Common myeloid progenitor, CD34-positive (primary cell): ENCODE measurements around the gene ZFAND3.

Experiments
- CTCF ChIA-PET: fragments of 350-600 bp; sonication (Branson Sonifier 250); formaldehyde crosslinking; loops from one replicate; lab custom pipeline; 2021; ENCODE audit warnings: antibody characterized with exemption; lab: Charles Lee
- POLR2A ChIA-PET: fragments of 350-600 bp; sonication (Branson Sonifier 250); formaldehyde crosslinking; loops from one replicate; lab custom pipeline; 2021; ENCODE audit warnings: antibody characterized with exemption; lab: Charles Lee
- DNase-seq, 3 donors: peaks; one replicate each; pipeline versions ENCODE4 v3.0.0 to v3.0.0-alpha.2; 2013
- H3K27ac ChIP-seq, 2 experiments: 1 replicate in 1 of 2; 2 replicates in 1 of 2; pipeline ENCODE4 v1.7.0; 2013; ENCODE audit warnings: inconsistent platforms in 2 of 2, low read length in 2 of 2, mild to moderate bottlenecking in 2 of 2, low read depth in 1 of 2, moderate library complexity in 1 of 2; ENCODE audit not compliant: severe bottlenecking in 2 of 2, insufficient read depth in 1 of 2, poor library complexity in 1 of 2
- H3K27me3 ChIP-seq, 5 experiments: replicated peaks in 2 of 5; 1 replicate in 3 of 5; 2 replicates in 2 of 5; pipeline versions ENCODE4 v1.6.1 to v1.7.0; 2013; ENCODE audit warnings: low read length in 4 of 5, mild to moderate bottlenecking in 2 of 5, moderate library complexity in 2 of 5, inconsistent platforms in 1 of 5; ENCODE audit not compliant: insufficient read depth in 5 of 5, control insufficient read depth in 4 of 5
- H3K36me3 ChIP-seq, 4 experiments: 1 replicate in 2 of 4; 2 replicates in 2 of 4; pipeline versions ENCODE4 v1.6.1 to v1.7.0; 2013; ENCODE audit warnings: low read length in 3 of 4, control low read depth in 1 of 4, mild to moderate bottlenecking in 1 of 4; ENCODE audit not compliant: control insufficient read depth in 4 of 4, insufficient read depth in 4 of 4
- H3K4me1 ChIP-seq, 4 experiments: 1 replicate in 3 of 4; 2 replicates in 1 of 4; pipeline versions ENCODE4 v1.6.1 to v1.7.1; 2013; ENCODE audit warnings: low read length in 3 of 4, mild to moderate bottlenecking in 3 of 4, control low read depth in 1 of 4, inconsistent platforms in 1 of 4, moderate library complexity in 1 of 4; ENCODE audit not compliant: control insufficient read depth in 4 of 4, insufficient read depth in 4 of 4; ENCODE audit errors: control extremely low read depth in 1 of 4
- H3K4me3 ChIP-seq, 7 experiments: 1 replicate in 4 of 7; 2 replicates in 3 of 7; pipeline versions ENCODE4 v1.5.1 to v1.7.0; 2013; ENCODE audit warnings: mild to moderate bottlenecking in 7 of 7, low read length in 6 of 7, moderate library complexity in 6 of 7, inconsistent platforms in 2 of 7, low read depth in 2 of 7, control low read depth in 1 of 7; ENCODE audit not compliant: insufficient read depth in 4 of 7, control insufficient read depth in 1 of 7; ENCODE audit errors: extremely low read depth in 1 of 7
- H3K9me3 ChIP-seq, 5 experiments: 1 replicate in 4 of 5; 2 replicates in 1 of 5; pipeline versions ENCODE4 v1.6.1 to v1.7.1; 2013; ENCODE audit warnings: low read length in 4 of 5, mild to moderate bottlenecking in 2 of 5, inconsistent platforms in 1 of 5, low read depth in 1 of 5, moderate library complexity in 1 of 5; ENCODE audit not compliant: control insufficient read depth in 4 of 5, insufficient read depth in 2 of 5; ENCODE audit errors: control extremely low read depth in 1 of 5
- WGBS: methylation state at CpG from one replicate; pipeline ENCODE4 v1.1.5; 2013; ENCODE audit not compliant: insufficient coverage; 5-methylcytosine and 5-hydroxymethylcytosine counted together

ZFAND3 gene

GRCh38 chr6:37806213-37806612, 13.3 kb upstream of the ZFAND3 start:
- ChIA-PET POLR2A (no interaction called here), CTCF (interaction anchor here (1.1 kb wide), 1 partner anchor 21 kb away, joined by 4 read pairs; no protein-coding TSS in a partner anchor)
- Histone ChIP-seq H3K4me3 (no peak overlapping the region), H3K36me3 (no peaks in the 10 kb centered on the region), H3K9me3 (no peaks in the 10 kb centered on the region), H3K4me1 (peaks cover 0 to 3% (median 0%) of the 10 kb centered on the region in 4 experiments), H3K27me3 (no peaks in the 10 kb centered on the region), H3K27ac (no peak overlapping the region)
- DNase-seq = no peak
- 100% methylated on average over 2 of the region's 2 CpGs for WGBS

GRCh38 chr6:37807656-37808055, 11.9 kb upstream of the ZFAND3 start:
- ChIA-PET POLR2A (interaction anchor here (0.5 kb wide), 1 partner anchor 806 kb away, joined by 3 read pairs; no protein-coding TSS in a partner anchor), CTCF (interaction anchor here (1.0 kb wide), 1 partner anchor 38 kb away, joined by 4 read pairs; no protein-coding TSS in a partner anchor)
- no peaks in the 10 kb centered on the region for H3K9me3 ChIP-seq
- H3K27ac ChIP-seq = no peak overlapping the region
- no peaks in the 10 kb centered on the region for H3K27me3 ChIP-seq
- no peak overlapping the region for H3K4me3 ChIP-seq
- no peaks in the 10 kb centered on the region for H3K36me3 ChIP-seq
- DNase-seq = no peak
- 90% methylated on average over 6 of the region's 6 CpGs for WGBS
- peaks cover 0 to 3% (median under 1%) of the 10 kb centered on the region in 4 experiments for H3K4me1 ChIP-seq

- Histone ChIP-seq H3K4me1 (peaks cover 0 to 2% (median 0%) of the 10 kb centered on the region in 4 experiments), H3K27ac (no peak overlapping the region), H3K27me3 (no peaks in the 10 kb centered on the region), H3K4me3 (no peak overlapping the region), H3K9me3 (peaks cover 0 to 2% (median 0%) of the 10 kb centered on the region in 5 experiments), H3K36me3 (no peaks in the 10 kb centered on the region)
- 88% methylated on average over 2 of the region's 3 CpGs for WGBS
- POLR2A ChIA-PET = no interaction called here
- DNase-seq = no peak
- CTCF ChIA-PET = no interaction called here
These were observed 10.4 kb upstream of the ZFAND3 start for GRCh38 chr6:37809197-37809543.

DNA sequence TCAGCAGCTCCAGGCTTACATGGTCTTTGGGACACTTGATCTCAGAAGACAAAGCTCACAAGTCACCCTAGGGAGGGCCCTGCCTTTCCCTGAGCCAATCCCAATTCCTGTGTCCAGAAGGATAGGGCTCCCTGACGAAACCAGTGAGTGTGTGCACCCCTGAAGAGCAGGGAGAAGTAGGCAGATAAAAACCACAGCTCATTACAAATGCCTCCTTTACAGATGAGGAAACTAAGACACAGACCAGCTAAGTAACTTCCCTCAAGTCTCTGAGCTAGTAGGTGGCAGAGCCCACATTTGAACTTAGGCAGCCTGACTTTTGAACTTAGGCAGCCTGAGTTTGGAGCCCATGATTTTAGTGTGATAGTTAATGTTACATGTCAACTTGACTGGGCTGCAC, 6.7 kb upstream of the ZFAND3 start:
- DNase-seq = no peak
- Histone ChIP-seq H3K4me3 (no peak overlapping the region), H3K27me3 (no peaks in the 10 kb centered on the region), H3K4me1 (peaks cover 0 to 3% (median under 1%) of the 10 kb centered on the region in 4 experiments), H3K36me3 (no peaks in the 10 kb centered on the region), H3K9me3 (peaks cover 0 to 2% (median 0%) of the 10 kb centered on the region in 5 experiments), H3K27ac (no peak overlapping the region)
- POLR2A ChIA-PET = no interaction called here
- 100% methylated on average over 1 of the region's 1 CpG for WGBS
- CTCF ChIA-PET = interaction anchor here (0.8 kb wide), 1 partner anchor 198 kb away, joined by 3 read pairs; no protein-coding TSS in a partner anchor

GRCh38 chr6:37814374-37814773, 5.2 kb upstream of the ZFAND3 start:
- ChIA-PET POLR2A (no interaction called here), CTCF (no interaction called here)
- Histone ChIP-seq H3K27ac (no peak overlapping the region), H3K4me1 (peaks cover 4 to 12% (median 7%) of the 10 kb centered on the region in 4 experiments), H3K9me3 (peaks cover 0 to 2% (median 0%) of the 10 kb centered on the region in 5 experiments), H3K27me3 (no peaks in the 10 kb centered on the region), H3K36me3 (no peaks in the 10 kb centered on the region), H3K4me3 (no peak overlapping the region)
- no peak for DNase-seq
- no CpG with 5 or more reads among the region's 6 CpGs for WGBS

DNA sequence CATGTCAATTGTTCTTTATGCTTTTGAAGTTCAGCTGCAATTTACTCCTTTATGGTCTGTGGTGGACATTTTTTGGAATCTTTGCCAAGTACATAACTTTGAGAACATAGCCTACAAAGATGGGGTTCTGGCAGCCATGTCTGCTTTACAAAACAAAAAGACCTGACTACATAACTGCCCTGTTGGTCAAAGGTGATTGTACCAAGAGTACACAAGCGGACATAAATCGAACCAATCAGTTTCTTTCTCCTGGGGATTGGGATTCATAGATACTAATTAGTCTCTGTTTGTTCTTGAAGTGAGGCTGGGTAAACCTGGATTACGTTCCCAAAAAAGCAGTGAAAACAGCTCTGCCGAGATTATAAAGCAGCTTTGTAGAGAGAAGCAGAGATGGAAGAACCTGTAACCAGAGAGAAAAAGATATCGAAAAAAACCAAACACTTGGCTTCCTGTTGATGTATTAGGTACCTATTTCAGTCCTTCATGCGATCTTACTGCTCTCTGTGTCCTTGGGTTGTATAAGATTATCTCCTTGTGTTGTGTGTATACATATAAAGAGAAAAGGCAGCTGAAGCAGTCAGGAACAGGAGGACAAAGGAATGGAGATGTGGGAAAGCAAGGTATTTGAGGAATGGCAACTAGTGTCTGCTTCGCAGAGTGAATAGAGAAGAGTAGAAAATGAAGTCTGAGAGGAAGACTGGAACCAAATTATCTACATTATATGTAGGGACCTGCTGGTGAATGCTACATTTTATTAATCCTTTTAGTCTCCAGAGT, 2.7 kb upstream of the ZFAND3 start:
- no peak for DNase-seq
- Histone ChIP-seq H3K27ac (no peak overlapping the region), H3K4me3 (no peak overlapping the region), H3K27me3 (no peaks in the 10 kb centered on the region), H3K36me3 (no peaks in the 10 kb centered on the region), H3K4me1 (peaks cover 12 to 26% (median 17%) of the 10 kb centered on the region in 4 experiments), H3K9me3 (peaks cover 0 to 2% (median 0%) of the 10 kb centered on the region in 5 experiments)
- POLR2A ChIA-PET = no interaction called here
- 97% methylated on average over 3 of the region's 7 CpGs for WGBS
- CTCF ChIA-PET = interaction anchor here (0.9 to 1.2 kb wide), 2 partner anchors 11 to 44 kb away, joined by 3 to 4 read pairs; no protein-coding TSS in a partner anchor
